Measurements from ENCODE around the gene SPAG16.

DNA sequence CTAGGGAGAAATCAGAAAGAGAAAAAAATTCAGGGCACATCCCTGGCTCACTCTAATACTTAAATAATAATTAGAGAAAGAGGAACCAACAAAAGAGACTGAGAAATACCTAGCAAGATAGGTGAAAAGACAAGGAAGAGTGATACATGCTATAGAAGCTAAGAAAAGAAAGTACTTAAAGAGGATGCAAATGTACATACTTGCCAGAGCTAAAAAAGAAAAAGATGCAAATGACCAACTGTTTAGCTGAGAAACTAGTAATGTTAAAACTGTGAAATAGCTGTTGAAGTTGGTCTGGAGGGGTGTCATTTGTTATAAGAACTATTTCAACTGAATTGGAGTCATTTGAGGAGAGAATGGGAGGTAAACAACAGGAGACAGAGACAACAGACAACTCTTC lies 412.2 kb downstream of the SPAG16 start:
- no peak for TF ChIP-seq GATA3 (IDR thresholded peaks at IDR 0.05; ENCODE audit: low read depth, low read length)
- no peak for TF ChIP-seq GATA2 (IDR thresholded peaks at IDR 0.05; ENCODE audit: low read depth, low read length)

All from SH-SY5Y (cell line).